ENCODE data around the gene KIF17.
"Not testable (repeated sequence)": the region's sequence is repeated elsewhere in the genome, so short reads cannot be mapped to it uniquely, and the experiment has no call there.

The KIF17 gene

GRCh38 chr1:20686883-20687725 is 30.7 kb downstream of the KIF17 start:
- no peak for DNase-seq (ENCODE audit: low spot score)

DNA sequence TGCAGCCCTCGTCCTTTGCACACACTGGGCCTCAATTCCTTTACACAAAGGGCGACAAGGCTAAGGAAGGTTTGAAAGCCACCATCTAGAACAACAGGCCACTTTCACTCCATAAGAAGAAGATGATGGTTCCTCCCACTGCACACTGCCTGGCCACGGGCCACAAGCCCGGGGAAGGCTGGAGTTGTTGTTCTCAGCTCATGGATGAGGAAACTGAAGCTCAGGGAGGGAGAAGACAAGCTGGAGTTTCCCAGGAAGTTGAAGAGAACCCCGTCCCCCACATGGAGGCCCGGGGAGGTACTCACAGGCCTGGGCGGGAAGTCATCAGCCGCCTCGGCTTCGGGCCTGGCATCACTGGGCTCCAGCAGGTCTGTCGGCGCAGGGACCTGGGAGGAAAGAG is 32.1 kb downstream of the KIF17 start:
- no peak for DNase-seq (ENCODE audit: low spot score)

GRCh38 chr1:20685099-20685662 is 32.6 kb downstream of the KIF17 start:
- DNase-seq (ENCODE audit: low spot score) = no peak

GRCh38 chr1:20684651-20685050 is 33.2 kb downstream of the KIF17 start:
- DNase-seq (ENCODE audit: low spot score) = no peak

DNA sequence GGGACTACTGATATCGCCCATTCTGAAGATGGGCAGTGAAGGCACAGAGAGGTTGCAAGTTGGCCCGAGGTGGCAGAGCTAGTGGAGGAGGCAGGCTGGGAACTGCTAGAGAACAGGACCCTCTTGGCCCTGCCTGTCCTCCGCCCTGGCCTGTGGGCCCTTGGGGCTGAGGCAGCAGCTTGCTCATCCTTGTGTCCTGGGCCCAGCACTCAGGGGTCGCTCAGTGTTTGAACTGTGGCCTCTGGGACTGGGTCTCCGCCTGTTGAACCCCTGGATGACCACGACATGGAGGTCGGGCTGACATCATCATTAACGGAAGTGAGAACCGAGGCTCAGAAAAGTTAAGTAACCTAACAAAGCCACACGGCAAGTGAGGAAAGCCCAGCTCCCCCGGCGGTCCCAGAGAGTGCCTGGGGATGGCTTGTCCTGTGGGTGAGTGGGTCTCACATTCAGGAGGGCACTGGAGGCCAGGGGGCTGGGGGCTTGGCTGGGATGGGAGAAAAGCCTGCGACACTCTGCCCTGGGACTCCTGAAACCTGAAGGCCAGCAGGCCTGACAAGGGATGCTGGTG is 33.7 kb downstream of the KIF17 start:
- DNase-seq (ENCODE audit: low spot score) = no peak

DNA sequence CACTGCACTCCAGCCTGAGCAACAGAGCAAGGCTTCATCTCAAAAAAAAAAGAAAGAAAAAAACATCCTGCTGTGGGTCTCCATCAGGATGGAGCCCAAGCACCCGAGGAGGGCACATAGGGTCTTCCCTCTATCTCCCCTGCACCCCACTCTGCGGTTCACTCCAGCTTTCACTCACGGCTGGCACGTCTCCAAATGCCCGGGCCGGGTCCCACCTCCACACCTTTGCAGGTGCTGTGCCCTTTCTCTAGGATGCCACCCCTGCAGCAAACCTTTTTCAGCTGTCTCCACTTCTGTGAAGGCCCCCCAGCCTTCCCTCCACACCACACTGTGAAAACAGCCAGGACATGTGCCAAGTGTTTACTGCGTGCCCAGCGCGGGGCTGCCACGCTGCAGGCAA is 34.2 kb downstream of the KIF17 start:
- DNase-seq (ENCODE audit: low spot score) = no peak

GRCh38 chr1:20682571-20683236 is 35.1 kb downstream of the KIF17 start:
- DNase-seq (ENCODE audit: low spot score) = no peak

DNA sequence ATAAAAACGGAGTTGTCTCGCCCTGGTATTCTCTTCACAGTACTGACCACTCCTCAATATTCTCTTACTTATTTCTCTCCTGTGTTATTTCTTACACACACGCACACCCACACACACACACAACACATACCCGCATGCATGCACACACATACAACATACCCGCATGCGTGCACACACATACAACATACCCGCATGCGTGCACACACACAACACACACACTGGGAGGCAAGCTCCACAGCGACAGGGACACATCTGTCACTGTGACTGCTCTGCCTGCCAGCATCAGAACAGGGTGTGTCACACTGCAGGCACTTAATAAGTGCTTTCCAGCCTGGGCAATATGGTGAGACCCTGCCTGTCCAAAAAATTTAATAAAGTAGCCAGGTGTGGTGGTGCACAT is 35.8 kb downstream of the KIF17 start:
- DNase-seq (ENCODE audit: low spot score) = no peak

- DNase-seq (ENCODE audit: low spot score) = no peak
Measured at GRCh38 chr1:20680269-20680668, 37.5 kb downstream of the KIF17 start.

- DNase-seq (ENCODE audit: low spot score) = no peak
Measured at GRCh38 chr1:20678599-20678998, 39.2 kb downstream of the KIF17 start.

DNA sequence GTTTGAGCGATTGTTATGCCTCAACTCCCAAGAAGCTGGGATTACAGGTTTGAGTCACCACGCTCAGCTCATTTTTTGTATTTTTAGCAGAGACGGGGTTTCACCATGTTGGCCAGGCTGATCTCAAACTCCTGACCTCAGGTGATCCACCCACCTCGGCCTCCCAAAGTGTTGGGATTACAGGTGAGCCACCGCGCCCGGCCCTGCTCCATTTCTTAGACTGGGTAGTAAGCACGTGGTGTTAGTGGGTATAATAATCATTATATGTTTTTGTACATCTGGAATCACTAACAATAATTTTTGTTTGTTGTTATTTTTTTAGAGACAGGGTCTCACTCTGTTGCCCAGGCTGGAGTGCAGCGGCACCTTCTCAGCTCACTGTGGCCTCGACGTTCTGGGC is 44.2 kb downstream of the KIF17 start:
- not testable (repeated sequence) for DNase-seq (ENCODE audit: low spot score)

- no peak for DNase-seq (ENCODE audit: low spot score)
Measured at GRCh38 chr1:20672265-20672632, 45.6 kb downstream of the KIF17 start.

DNA sequence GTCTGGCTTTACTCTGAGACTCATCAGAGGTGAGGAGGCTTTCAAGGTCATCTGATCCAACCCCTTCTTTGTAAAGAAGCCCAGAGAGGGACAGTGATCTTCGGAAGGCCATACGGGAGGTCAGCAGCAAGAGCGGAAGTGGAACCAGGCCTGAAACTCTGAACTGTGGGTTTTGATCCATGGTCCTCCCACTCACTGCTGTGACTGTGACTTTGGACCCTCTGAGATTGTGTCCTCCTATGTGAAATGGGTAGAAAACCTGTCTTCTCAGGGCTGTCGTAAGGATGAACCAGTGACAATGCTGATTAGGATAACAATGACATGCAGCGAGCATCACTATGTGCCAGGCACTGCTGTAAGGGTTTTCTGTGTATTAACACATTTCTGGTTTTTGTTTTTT is 46.9 kb downstream of the KIF17 start:
- DNase-seq (ENCODE audit: low spot score) = no peak

DNA sequence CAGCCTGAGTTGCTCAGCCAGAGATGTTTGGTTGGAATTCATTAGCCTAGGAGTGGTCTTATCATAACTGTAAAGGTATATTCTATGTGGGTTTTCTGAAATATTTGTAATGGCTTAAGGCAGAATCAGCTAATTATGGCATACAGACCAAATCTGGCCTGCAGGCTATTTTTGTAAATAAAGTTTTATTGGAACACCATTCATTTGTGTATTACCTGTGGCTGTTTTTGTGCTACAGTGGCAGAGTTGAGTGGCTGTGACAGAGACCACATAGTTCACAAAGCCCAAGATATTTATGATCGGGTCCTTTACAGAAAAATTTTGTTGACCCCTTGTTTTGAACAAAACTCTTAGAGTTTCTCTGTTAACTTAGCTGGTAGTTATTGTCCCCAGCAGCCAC is 49.2 kb downstream of the KIF17 start:
- DNase-seq (ENCODE audit: low spot score) = no peak

DNA sequence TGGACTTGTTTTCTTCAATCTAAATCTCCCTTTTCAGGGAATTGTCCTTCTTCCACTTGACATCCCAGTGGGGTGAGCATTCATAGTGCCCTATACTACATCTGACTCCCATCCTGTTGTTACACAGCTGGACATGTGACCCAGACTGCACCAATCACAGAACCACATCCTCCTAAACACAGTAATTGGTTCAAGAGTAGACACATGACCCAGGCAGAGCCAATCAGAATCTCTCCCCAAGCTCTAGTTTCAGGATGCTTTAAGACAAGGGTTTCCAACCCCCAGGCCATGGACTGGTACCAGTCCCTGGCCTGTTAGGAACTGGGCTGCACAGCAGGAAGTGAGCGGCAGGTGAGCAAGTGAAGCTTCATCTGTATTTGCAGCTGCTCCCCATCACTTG is 51.0 kb downstream of the KIF17 start:
- DNase-seq (ENCODE audit: low spot score) = no peak

GRCh38 chr1:20666146-20666545 is 51.7 kb downstream of the KIF17 start:
- no peak for DNase-seq (ENCODE audit: low spot score)

GRCh38 chr1:20665726-20666125 is 52.1 kb downstream of the KIF17 start:
- no peak for DNase-seq (ENCODE audit: low spot score)

- DNase-seq (ENCODE audit: low spot score) = no peak
Measured at GRCh38 chr1:20663969-20664715, 53.7 kb downstream of the KIF17 start.

DNA sequence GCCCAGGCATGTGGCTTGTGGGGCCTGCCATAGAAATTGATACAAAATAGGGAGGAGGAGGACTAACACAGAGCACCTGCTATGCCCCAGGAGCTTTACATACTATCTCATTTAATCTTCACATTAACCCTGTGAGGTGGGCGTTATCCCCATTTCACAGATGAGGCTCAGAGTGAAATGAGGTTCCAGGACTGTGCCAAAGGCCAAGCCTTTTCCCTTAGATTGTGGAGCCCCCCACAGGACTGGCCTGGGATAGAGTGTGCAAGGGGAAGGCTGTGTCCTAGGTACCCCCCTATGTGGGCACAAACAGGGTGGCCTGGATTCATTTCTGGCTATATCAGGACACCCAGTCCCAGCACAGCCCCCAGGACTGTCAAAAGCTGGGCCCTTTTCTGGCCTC is 54.4 kb downstream of the KIF17 start:
- DNase-seq (ENCODE audit: low spot score) = no peak

DNA sequence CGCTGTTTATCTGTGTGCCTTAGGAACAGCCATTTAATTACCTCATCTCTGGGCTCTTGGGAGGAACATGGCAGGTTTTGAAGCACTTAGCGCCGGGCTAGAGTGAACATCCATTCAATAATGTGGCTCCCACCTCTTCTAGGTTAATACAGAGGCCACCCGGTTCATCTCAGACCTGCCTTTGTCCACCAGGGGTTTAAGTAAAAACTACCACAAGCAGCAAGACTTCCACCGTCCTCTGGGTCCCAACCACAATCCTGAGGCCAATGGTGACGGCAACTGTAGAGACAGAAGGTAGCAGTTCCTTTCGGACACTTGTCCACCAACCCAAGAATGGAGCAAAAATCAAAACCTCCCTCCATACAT is 55.7 kb downstream of the KIF17 start:
- DNase-seq (ENCODE audit: low spot score) = no peak

GRCh38 chr1:20661207-20662109 is 56.3 kb downstream of the KIF17 start, which contains the start of gene DDOST:
Gene DDOST (minus strand): TSS chr1:20661369. CDS start chr1:20661350, 19 bp downstream.
- DNase-seq (ENCODE audit: low spot score) = peak; percentile 96

Data from CD4-positive, alpha-beta T cell treated with Interleukin-2 at 100 ng/mL for 4 hours (primary cell).